ENCODE results near the gene EIF3M.
"Not testable (repeated sequence)": the region's sequence is repeated elsewhere in the genome, so short reads cannot be mapped to it uniquely, and the experiment has no call there.

Gene EIF3M

DNA sequence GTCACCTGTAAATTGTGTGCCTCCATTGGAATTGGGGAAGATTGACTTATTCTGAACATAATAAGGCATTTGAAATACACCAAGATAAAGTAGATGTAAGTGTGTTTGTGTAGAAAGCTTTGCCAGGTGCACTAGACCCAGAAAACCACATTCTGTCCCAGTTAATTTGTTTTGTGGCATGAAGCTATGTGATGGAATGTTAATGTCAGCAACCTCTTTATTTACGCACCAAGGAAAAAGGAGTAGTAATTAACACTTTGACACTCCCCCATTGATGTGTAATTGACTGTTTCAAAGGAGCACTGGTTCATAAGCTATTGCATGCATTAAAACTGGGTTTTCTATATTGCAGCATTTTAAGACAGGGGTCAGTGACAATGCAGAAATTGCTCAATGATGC lies 14.3 kb downstream of the EIF3M start:
- DNase-seq: no peak

DNA sequence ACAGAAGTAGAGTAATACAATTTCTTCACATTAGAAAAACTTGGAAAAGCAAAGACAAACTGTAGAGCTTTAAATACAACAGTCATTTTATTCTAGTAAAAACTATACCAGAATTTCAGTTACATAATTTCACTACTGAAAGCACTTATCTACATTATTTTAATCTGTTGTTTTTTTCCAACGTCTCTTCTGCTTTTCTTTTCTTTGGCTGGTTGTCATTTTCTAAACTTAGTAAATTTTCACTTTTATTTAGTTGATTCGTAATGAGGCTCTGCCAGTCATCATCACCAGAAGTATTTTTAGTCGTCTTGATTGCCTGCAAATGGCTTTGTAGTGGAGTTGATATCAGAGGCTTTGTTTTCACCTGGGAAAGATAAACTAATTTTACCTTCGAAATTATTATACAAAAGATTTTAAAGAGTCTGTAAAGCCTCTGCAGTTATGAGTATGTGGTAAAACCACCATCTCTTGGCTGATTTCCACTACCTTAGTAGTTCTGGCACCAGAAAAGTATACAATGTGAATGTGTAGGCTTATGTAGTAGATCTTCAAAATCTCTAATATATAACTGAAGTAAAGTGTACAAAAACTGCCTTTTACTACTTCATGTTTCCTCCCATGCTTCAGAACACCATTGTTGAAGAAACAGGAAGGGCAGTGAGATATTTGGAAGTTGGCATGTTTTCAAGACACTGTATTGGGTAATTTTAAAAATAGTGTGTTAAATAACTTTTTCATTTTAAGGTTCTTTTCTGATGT lies 19.2 kb downstream of the EIF3M start:
- DNase-seq: no peak

DNA sequence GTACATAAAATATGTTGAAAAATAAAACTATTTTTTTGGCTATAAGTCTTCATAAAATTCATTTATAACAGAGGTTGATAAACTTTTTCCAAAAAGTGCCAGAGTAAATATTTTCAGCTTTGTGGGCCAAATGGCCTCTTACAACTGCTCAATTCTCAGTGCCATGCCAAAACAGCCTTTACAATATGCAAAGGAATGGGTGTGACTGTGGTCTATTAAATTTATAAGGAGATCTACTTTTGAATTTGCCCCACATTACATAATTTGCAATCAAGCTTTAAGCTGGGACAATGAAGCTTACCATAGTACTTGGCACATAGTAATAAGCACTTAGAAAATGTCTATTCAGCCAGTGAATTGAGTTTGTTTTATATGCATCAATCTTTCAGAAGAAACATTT lies 22.6 kb downstream of the EIF3M start:
- DNase-seq: no peak

DNA sequence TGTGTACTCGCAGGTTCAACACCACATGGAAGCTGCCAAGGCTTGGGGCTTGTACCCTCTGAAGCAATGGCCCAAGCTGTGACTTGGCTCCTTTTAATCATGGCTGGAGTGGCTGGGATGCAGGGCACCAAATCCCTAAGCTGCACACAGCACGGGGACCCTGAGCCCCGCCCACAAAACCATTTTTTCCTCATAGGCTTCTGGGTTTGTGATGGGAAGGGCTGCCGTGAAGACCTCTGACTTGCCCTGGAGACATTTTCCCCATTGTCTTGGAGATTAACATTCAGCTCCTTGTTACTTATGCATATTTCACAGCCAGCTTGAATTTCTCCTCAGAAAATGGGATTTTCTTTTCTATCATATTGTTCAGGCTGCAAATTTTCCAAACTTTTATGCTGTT lies 25.2 kb downstream of the EIF3M start:
- DNase-seq: not testable (repeated sequence)

DNA sequence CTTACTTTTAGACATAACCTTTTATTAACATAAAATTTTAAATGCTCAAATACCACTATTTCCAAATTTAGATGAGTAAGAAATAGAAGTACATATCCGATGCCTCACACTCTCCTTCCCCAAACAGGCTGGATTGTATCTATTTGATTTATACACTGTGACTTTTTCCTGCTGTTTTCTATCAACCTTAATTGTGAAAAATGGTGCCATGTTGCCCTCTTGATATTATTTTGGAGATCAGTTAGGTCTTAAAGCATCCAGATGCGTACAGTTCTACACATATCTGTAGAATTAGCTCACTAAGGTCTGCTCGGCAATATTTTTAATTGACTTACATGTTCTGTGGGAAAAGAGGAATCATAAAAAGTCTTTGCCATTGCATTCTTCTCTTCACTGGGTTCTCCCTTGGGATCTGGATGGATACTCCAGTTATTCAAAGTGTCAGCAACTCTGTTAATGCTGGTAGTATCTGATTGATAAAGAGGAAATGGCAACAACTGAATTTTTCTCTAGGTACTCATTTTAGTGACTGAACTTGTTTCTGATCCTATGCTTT lies 27.2 kb downstream of the EIF3M start:
- no peak for DNase-seq

DNA sequence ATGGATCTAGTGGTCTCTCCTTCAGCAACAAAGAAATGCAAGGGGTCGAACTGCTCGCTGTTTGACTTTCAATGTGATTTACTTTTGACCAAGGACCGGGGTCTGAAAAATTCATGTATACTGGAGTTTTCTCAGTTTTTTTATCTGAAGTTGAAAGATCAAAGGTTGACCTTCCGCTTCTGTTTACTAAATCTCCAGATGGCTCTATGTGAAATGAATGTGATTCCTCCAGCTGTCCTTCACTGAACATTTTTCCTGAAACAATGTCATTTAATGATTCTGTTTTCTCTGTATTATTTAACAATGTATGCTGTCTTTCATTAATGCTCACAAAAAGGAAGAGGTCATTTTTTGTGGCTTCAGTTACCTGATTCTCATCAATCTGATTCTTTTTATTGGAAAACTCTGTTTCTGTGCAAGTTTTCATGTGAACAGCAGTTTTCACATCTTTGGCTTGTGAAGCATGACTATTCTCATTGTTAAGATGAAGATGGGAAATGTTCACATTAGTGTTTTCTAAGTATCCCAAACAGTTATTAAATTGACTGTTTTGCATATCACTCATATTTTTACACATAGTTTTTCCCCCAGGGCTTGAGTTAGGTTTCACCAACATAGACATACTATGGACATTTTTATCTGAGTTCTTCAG lies 30.0 kb downstream of the EIF3M start:
- DNase-seq: no peak

DNA sequence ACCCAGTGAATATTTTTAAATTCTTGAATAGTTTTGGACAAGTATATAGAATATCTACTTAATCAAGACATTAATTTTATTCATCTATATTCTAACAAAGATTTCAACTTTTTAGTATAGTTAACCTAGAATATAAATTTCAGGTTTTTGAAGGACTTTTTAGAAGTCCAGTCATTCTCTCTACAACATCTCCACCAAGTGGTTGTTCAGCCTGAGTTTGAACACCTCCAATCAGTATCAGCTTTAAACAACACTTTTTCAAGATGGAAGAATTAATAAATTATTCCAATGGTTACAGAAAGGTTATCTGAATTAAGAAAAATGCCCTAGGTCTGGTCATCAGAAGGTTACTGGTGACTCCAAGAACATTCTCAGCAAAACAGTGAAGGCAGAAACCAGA lies 31.8 kb downstream of the EIF3M start:
- DNase-seq: no peak

DNA sequence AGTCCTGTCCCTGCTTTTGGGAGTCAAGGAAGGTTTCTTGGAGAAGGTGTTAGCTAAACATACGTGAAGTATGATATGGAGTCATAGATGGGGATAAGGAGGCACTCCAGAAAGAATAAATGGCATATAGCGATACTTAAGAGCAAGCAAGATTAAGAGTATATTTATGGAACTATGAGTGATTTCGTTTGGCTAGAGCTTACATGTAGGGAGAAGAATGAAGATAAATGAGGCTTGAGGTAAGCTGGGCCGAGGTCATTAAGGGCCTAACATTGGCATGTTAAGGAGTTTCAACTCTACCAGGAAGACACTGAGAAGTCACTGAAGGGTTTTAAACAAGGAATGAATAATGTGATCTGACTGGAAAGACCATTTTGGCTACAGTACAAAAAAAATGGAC lies 33.3 kb downstream of the EIF3M start:
- DNase-seq: no peak

DNA sequence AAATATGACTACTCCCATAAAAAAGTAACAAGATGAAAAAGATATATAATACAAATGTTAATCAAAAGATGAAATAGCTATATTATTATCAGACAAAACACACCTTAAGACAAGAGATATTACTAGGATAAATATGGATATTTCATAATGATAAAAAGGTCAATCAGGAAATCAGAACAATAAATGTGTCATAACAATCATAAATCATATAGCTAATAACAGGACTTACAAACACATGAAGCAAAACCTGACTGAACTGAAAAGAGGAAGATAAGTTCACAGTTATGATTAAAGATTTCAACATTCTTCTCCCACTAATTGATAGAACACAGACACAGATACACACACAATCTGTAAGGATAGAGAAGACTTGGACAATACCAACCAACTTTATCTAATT lies 47.2 kb downstream of the EIF3M start:
- DNase-seq: no peak

DNA sequence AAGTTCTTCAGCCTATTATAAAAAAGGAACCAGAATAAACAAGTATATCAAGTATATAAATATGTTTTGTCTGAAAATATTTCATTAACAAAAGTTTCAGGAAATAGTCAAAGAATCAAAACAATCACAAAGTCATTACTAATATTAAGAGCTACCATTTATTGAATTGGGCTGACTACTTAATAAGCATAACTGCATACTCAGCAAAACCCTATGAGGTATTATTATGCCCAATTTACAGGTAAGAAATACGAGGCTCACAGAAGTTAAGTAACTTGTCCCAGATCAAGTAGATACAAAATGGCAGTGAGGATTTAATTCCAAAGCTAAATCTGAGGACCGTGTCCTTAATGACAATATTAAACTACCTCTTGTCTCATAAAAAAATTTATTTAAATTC lies 52.2 kb downstream of the EIF3M start:
- DNase-seq: no peak

DNA sequence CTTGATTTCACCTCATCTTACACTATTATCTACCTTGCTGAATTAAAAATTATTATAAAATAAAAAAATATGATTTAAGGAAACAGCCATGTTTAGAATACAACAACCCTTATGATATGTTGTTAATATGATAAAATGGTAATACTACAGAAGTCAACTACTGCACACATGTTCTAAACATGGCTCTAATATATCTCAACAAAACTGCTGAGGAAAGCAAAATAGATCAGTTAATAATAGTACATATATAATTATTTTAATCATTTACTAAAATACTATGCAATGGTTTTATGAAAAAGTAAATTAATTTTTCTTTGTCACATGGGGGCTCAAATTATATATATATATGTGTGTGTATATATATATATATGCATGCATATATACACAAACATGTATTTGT lies 57.7 kb downstream of the EIF3M start:
- DNase-seq: no peak

DNA sequence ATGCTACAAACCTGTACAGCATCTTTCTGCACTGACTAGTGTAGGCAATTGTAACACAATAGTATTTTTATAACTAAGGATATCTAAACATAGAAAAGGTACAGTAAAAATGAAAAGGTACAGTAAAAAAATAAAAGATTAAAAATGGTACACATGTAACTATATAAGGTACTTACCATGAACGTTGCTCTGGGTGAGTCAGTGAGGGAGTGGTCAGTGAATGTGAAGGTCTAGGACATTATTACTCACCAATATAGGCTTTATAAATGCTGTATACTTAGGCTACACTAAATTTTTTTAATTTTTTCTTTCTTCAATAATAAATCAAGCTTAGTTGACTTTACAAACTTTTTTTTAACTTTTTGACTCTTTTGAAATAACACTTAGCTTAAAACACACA lies 59.9 kb downstream of the EIF3M start:
- DNase-seq: no peak
